MM.1S (cell line): ENCODE measurements around the gene PLA1A.
"Not testable (repeated sequence)": the region's sequence is repeated elsewhere in the genome, so short reads cannot be mapped to it uniquely, and the experiment has no call there.

Source experiments
- DNase-seq: peaks from one replicate; pipeline ENCODE4 v3.0.0-alpha.2; 2015
- H2AFZ ChIP-seq: fragments of 300-600 bp; sonication (generic); 2 replicates; pipeline ENCODE4 v1.6.0; 2016; ENCODE audit warnings: antibody characterized with exemption, low read length
- H3F3A ChIP-seq: fragments of 300-600 bp; sonication (generic); 2 replicates; pipeline ENCODE4 v1.6.1; 2016; ENCODE audit warnings: mild to moderate bottlenecking, antibody characterized with exemption, low read length, moderate library complexity, mixed read lengths; ENCODE audit not compliant: insufficient read depth
- H3K27ac ChIP-seq: fragments of 300-600 bp; sonication (generic); 2 replicates; pipeline ENCODE4 v1.5.1; 2016; ENCODE audit warnings: mild to moderate bottlenecking, low read length
- H3K27me3 ChIP-seq: fragments of 300-600 bp; sonication (generic); replicated peaks from 2 replicates; pipeline ENCODE4 v1.6.0; 2016; ENCODE audit warnings: low read length; ENCODE audit not compliant: insufficient read depth
- H3K36me3 ChIP-seq: fragments of 300-600 bp; sonication (generic); replicated peaks from 2 replicates; pipeline ENCODE4 v1.6.1; 2016; ENCODE audit warnings: mild to moderate bottlenecking, low read length, mixed read lengths; ENCODE audit not compliant: insufficient read depth
- H3K4me1 ChIP-seq: fragments of 300-600 bp; sonication (generic); 2 replicates; pipeline ENCODE4 v1.6.1; 2016; ENCODE audit warnings: low read length, mixed read lengths
- H3K4me2 ChIP-seq: fragments of 300-600 bp; sonication (generic); 2 replicates; pipeline ENCODE4 v1.6.0; 2016; ENCODE audit warnings: low read depth, low read length
- H3K4me3 ChIP-seq: fragments of 300-600 bp; sonication (generic); 2 replicates; pipeline ENCODE4 v1.5.1; 2016; ENCODE audit warnings: low read length, mixed read lengths
- H3K79me2 ChIP-seq: fragments of 300-600 bp; sonication (generic); 2 replicates; pipeline ENCODE4 v1.6.1; 2016; ENCODE audit warnings: mixed run types, low read length, mixed read lengths
- H3K9ac ChIP-seq: fragments of 300-600 bp; sonication (generic); 2 replicates; pipeline ENCODE4 v1.6.1; 2016; ENCODE audit warnings: low read length, mixed read lengths
- H3K9me2 ChIP-seq: fragments of 300-600 bp; sonication (generic); replicated peaks from 2 replicates; pipeline ENCODE4 v1.6.1; 2016; ENCODE audit warnings: mild to moderate bottlenecking, low read length, mixed read lengths; ENCODE audit not compliant: insufficient read depth
- H3K9me3 ChIP-seq: fragments of 300-600 bp; sonication (generic); replicated peaks from 2 replicates; pipeline ENCODE4 v1.6.1; 2016; ENCODE audit warnings: mild to moderate bottlenecking, low read length, mixed read lengths; ENCODE audit not compliant: insufficient read depth
- H4K20me1 ChIP-seq: fragments of 300-600 bp; sonication (generic); 2 replicates; pipeline ENCODE4 v1.6.1; 2016; ENCODE audit warnings: mild to moderate bottlenecking, low read length, moderate library complexity, mixed read lengths; ENCODE audit not compliant: insufficient read depth
- EZH2 ChIP-seq: fragments of 300-600 bp; sonication (generic); optimal IDR thresholded peaks from 2 replicates; pipeline ENCODE3; 2017; ENCODE audit warnings: low read depth, mild to moderate bottlenecking, antibody characterized with exemption, low read length, mixed read lengths
- EZH2phosphoT487 ChIP-seq: fragments of 300-600 bp; sonication (generic); IDR thresholded peaks from 2 replicates; pipeline ENCODE4 v1.6.1; 2018; ENCODE audit warnings: antibody characterized with exemption, low read length
- TF ChIP-seq, protein P1 (sequence below): fragments of 300-600 bp; sonication (generic); IDR thresholded peaks from 2 replicates; pipeline ENCODE4 v1.5.1; 2016; ENCODE audit warnings: antibody characterized with exemption, low read length, mixed read lengths

Gene PLA1A

DNA sequence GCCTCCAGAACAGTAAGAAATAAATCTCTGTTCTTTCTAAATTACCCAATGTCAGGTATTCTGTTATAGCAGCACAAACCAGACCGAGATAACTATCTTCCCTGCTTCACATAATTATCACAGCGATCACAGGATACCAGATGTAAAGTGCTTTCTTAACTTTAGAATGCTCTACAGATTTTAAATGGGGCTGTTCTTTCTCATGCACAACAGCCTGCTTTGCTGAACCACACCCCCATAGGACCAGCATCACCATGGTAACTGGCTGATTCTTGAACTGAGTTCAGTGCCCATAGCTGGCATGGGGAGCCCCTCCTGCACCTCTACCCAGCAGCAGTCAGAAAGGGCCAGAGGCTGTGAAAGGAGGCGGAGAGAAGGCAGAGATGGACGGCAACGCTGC is 46.1 kb upstream of the PLA1A start:
- H3K4me3 ChIP-seq: no peak overlapping the region
- H3F3A ChIP-seq: no peaks in the 10 kb centered on the region
- no peak overlapping the region for H3K27ac ChIP-seq
- H3K79me2 ChIP-seq: no peaks in the 10 kb centered on the region
- H3K4me1 ChIP-seq: no peaks in the 10 kb centered on the region
- no peaks in the 10 kb centered on the region for H4K20me1 ChIP-seq
- no peaks in the 10 kb centered on the region for H3K36me3 ChIP-seq
- DNase-seq: no peak
- no peak overlapping the region for H3K4me2 ChIP-seq
- H2AFZ ChIP-seq: no peak overlapping the region
- H3K9me2 ChIP-seq: no peaks in the 10 kb centered on the region
- no peaks in the 10 kb centered on the region for H3K27me3 ChIP-seq
- no peak for TF ChIP-seq EZH2
- TF ChIP-seq, protein P1, sequence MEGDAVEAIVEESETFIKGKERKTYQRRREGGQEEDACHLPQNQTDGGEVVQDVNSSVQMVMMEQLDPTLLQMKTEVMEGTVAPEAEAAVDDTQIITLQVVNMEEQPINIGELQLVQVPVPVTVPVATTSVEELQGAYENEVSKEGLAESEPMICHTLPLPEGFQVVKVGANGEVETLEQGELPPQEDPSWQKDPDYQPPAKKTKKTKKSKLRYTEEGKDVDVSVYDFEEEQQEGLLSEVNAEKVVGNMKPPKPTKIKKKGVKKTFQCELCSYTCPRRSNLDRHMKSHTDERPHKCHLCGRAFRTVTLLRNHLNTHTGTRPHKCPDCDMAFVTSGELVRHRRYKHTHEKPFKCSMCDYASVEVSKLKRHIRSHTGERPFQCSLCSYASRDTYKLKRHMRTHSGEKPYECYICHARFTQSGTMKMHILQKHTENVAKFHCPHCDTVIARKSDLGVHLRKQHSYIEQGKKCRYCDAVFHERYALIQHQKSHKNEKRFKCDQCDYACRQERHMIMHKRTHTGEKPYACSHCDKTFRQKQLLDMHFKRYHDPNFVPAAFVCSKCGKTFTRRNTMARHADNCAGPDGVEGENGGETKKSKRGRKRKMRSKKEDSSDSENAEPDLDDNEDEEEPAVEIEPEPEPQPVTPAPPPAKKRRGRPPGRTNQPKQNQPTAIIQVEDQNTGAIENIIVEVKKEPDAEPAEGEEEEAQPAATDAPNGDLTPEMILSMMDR: no peak
- TF ChIP-seq EZH2phosphoT487: no peak
- H3K9me3 ChIP-seq: no peaks in the 10 kb centered on the region
- no peak overlapping the region for H3K9ac ChIP-seq

DNA sequence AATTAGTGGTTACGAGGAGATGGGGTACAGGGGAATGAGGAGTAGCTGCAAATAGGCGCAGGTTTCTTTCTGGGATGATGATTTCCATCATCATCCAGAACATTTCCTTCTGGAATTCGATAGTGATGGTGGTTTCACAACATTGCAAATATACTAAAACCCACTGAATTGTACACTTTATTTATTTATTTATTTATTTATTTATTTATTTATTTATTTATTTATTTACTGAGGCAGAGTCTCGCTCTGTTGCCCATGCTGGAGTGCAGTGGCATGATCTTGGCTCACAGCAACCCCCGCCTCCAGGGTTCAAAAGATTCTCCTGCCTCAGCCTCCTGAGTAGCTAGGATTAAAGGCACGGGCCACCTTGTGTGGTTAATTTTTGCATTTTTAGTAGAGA is 44.8 kb upstream of the PLA1A start:
- not testable (repeated sequence) for H2AFZ ChIP-seq, H3K9ac ChIP-seq, DNase-seq, H3K4me1 ChIP-seq, H3K36me3 ChIP-seq, H3K27me3 ChIP-seq, H3K27ac ChIP-seq, H3K79me2 ChIP-seq, H3K9me3 ChIP-seq, H4K20me1 ChIP-seq, H3K4me2 ChIP-seq, H3K4me3 ChIP-seq, H3K9me2 ChIP-seq, H3F3A ChIP-seq

DNA sequence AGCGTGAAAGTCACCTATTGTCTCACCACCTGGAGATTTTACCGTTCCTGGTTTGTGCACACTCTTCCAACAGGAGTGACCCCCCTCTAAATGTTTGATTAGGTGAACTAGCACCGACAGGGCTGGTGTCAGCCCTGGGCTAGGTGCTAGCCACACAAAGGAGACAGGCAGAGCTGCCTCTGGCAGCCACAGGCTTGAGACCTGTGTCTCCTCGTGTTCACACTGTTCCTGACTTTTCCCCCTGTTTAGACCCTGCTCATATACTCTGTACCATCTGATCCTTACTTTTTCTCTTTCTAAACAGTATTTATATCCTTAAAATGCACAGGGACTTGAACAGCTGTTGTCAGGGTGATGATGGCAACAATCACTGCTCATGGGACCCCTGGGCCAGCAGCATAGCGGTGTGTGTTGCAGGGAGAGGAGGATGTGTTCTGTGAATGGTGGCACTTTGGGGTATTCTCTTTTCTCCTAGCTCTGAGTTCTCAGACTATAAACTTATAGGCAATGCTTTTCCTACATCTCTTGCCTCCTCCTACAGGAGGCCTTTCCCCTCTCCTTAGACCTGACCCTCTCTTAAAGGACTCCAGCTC is 43.8 kb upstream of the PLA1A start:
- no peak overlapping the region for H3K4me2 ChIP-seq
- TF ChIP-seq EZH2 (no peak), EZH2phosphoT487 (no peak)
- TF ChIP-seq, protein P1: no peak

DNA sequence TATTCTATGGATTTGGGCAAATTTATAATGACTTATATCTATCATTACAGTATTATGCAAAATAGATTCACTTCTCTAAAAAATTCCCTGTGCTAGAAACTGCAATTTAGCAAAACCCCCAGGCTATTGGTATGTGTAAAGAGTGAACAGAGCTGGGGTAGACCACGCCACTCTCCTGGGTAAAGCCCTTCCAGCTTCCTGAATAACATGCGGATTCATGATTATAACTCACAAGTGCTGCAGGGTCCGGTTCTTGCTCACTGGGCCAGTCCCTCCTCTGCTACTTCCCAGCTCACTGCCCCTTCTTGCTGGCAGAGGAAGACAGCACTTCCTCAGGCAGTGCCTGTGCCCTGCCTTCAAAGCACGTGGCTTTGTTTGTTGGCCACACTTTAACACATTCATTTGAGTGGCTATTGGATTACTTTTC is 42.4 kb upstream of the PLA1A start:
- H3K9me2 ChIP-seq: no peaks in the 10 kb centered on the region
- no peak for TF ChIP-seq EZH2
- no peak for TF ChIP-seq EZH2phosphoT487
- TF ChIP-seq, protein P1: no peak
- no peaks in the 10 kb centered on the region for H3K27me3 ChIP-seq
- H3K79me2 ChIP-seq: no peaks in the 10 kb centered on the region
- H3K4me1 ChIP-seq: no peaks in the 10 kb centered on the region
- H3K9ac ChIP-seq: no peak overlapping the region
- H4K20me1 ChIP-seq: no peaks in the 10 kb centered on the region
- no peaks in the 10 kb centered on the region for H3F3A ChIP-seq
- H3K27ac ChIP-seq: no peak overlapping the region
- H3K4me2 ChIP-seq: no peak overlapping the region
- no peak for DNase-seq
- H3K9me3 ChIP-seq: no peaks in the 10 kb centered on the region
- no peak overlapping the region for H2AFZ ChIP-seq
- no peaks in the 10 kb centered on the region for H3K36me3 ChIP-seq
- H3K4me3 ChIP-seq: no peak overlapping the region

More for the DNA sequence above, 43.8 kb upstream of the PLA1A start:
- no peak overlapping the region for H2AFZ ChIP-seq
- no peaks in the 10 kb centered on the region for H3K9me2 ChIP-seq
- no peaks in the 10 kb centered on the region for H3K4me1 ChIP-seq
- H3K9me3 ChIP-seq: no peaks in the 10 kb centered on the region
- no peak overlapping the region for H3K9ac ChIP-seq
- DNase-seq: no peak
- H3K27ac ChIP-seq: no peak overlapping the region
- no peaks in the 10 kb centered on the region for H3K36me3 ChIP-seq
- no peaks in the 10 kb centered on the region for H3K79me2 ChIP-seq
- H3K4me3 ChIP-seq: no peak overlapping the region
- no peaks in the 10 kb centered on the region for H3F3A ChIP-seq
- no peaks in the 10 kb centered on the region for H4K20me1 ChIP-seq
- H3K27me3 ChIP-seq: no peaks in the 10 kb centered on the region
